PC-9 (cell line): Measurements from ENCODE around the gene PDE3B. TPM values are rescaled to one million over a fixed set of nuclear protein-coding genes. Genes with fewer than 3 reads are reported as not detected.

Experiments
- BruUV-seq: library from RNA; stranded (reverse); fragments of 400-500 nt; replicated peaks from 2 replicates; lab custom pipeline; 2021; lab: Mats Ljungman, UMichigan
- CTCF ChIA-PET: fragments of 300-600 bp; sonication (Branson Sonifier 250); formaldehyde crosslinking; loops from one replicate; lab custom pipeline; 2022; ENCODE audit warnings: antibody characterized with exemption; lab: Charles Lee
- POLR2A ChIA-PET: fragments of 300-600 bp; sonication (Branson Sonifier 250); formaldehyde crosslinking; loops from one replicate; lab custom pipeline; 2022; ENCODE audit warnings: antibody characterized with exemption; ENCODE audit not compliant: unreplicated experiment; lab: Charles Lee
- DNase-seq, 2 experiments: peaks; one replicate each; pipeline versions ENCODE4 v3.0.0 to v3.0.0-alpha.2; 2015 to 2022; ENCODE audit warnings: mixed read lengths in 1 of 2
- H2AFZ ChIP-seq: fragments of 200-600 bp; sonication (generic); 2 replicates; pipeline ENCODE4 v1.8.1; 2017; ENCODE audit warnings: antibody characterized with exemption
- H3F3A ChIP-seq: fragments of 200-600 bp; sonication (generic); 2 replicates; pipeline ENCODE4 v1.8.1; 2017; ENCODE audit warnings: antibody characterized with exemption, mild to moderate bottlenecking, low read depth; ENCODE audit not compliant: insufficient read depth
- H3K27ac ChIP-seq: fragments of 200-600 bp; sonication (generic); 2 replicates; pipeline ENCODE4 v1.6.1; 2016; ENCODE audit warnings: mixed run types
- H3K27me3 ChIP-seq: fragments of 200-600 bp; sonication (generic); 2 replicates; pipeline ENCODE4 v1.6.1; 2016; ENCODE audit warnings: low read depth, mixed run types; ENCODE audit not compliant: insufficient read depth
- H3K36me3 ChIP-seq: fragments of 200-600 bp; sonication (generic); 2 replicates; pipeline ENCODE4 v1.6.1; 2016; ENCODE audit warnings: low read depth, mixed run types
- H3K4me1 ChIP-seq: fragments of 200-600 bp; sonication (generic); replicated peaks from 2 replicates; pipeline ENCODE4 v1.6.1; 2016; ENCODE audit warnings: mixed run types; ENCODE audit not compliant: insufficient read depth
- H3K4me2 ChIP-seq: fragments of 200-600 bp; sonication (generic); 2 replicates; pipeline ENCODE4 v1.6.1; 2017; ENCODE audit warnings: mixed run types
- H3K4me3 ChIP-seq: fragments of 200-600 bp; sonication (generic); 2 replicates; pipeline ENCODE4 v1.6.1; 2016; ENCODE audit warnings: mixed run types
- H3K79me2 ChIP-seq: fragments of 200-600 bp; sonication (generic); 2 replicates; pipeline ENCODE4 v1.6.1; 2017; ENCODE audit warnings: low read depth, mixed run types
- H3K9me2 ChIP-seq: fragments of 200-600 bp; sonication (generic); 2 replicates; pipeline ENCODE4 v1.8.1; 2017; ENCODE audit warnings: mild to moderate bottlenecking; ENCODE audit not compliant: insufficient read depth
- H3K9me3 ChIP-seq: fragments of 200-600 bp; sonication (generic); 2 replicates; pipeline ENCODE4 v1.8.1; 2016; ENCODE audit warnings: low read depth; ENCODE audit not compliant: insufficient read depth
- H4K20me1 ChIP-seq: fragments of 200-600 bp; sonication (generic); 2 replicates; pipeline ENCODE4 v1.8.1; 2017; ENCODE audit not compliant: insufficient read depth
- CTCF ChIP-seq: fragments of 200-600 bp; sonication (generic); conservative IDR thresholded peaks from 2 replicates; pipeline ENCODE4 v1.6.1; 2017; ENCODE audit warnings: mixed run types, antibody characterized with exemption, mild to moderate bottlenecking, moderate library complexity
- EZH2 ChIP-seq: fragments of 200-600 bp; sonication (generic); IDR thresholded peaks from 2 replicates; pipeline ENCODE4 v1.8.0; 2017; ENCODE audit warnings: antibody characterized with exemption, low read depth
- intact Hi-C: fragments of 100-400 bp; cut with micrococcal nuclease; formaldehyde crosslinking; loops from one replicate; pipeline ENCODE4 v1.10.0; 2022; ENCODE audit not compliant: unreplicated experiment
- total RNA-seq: library from RNA; stranded (reverse); gene quantifications from 2 replicates; pipeline ENCODE4 v1.2.3, GENCODE V29; 2021

The PDE3B gene
- total RNA-seq, 1 experiment from 2014 or later, result not detected

GRCh38 chr11:14884667-14885273, 241.2 kb downstream of the PDE3B start:
- Histone ChIP-seq H3K27ac (no peak overlapping the region), H3K4me3 (no peak overlapping the region), H3F3A (no peaks in the 10 kb centered on the region), H3K79me2 (0 out of 2 replicates have a peak, but pooled peaks cover 5% of the 10 kb centered on the region), H3K9me2 (no peaks in the 10 kb centered on the region), H3K27me3 (no peaks in the 10 kb centered on the region), H3K9me3 (no peaks in the 10 kb centered on the region), H2AFZ (no peak overlapping the region), H3K4me2 (no peak overlapping the region), H3K36me3 (no peaks in the 10 kb centered on the region), H4K20me1 (no peaks in the 10 kb centered on the region), H3K4me1 (peaks cover 1% of the 10 kb centered on the region)
- ChIA-PET POLR2A (no interaction called here), CTCF (no interaction called here)
- DNase-seq, result no peak
- BruUV-seq, result no TSS peak
- TF ChIP-seq EZH2 (no peak), CTCF (no peak)
- intact Hi-C loops, result no loop called here

- Histone ChIP-seq H3K27me3 (no peaks in the 10 kb centered on the region), H3K9me2 (no peaks in the 10 kb centered on the region), H2AFZ (no peak overlapping the region), H3K79me2 (peaks cover 10% of the 10 kb centered on the region; the same call in 1 of the 2 replicates), H3F3A (peaks cover 9% of the 10 kb centered on the region; the same call in 1 of the 2 replicates), H3K4me3 (no peak overlapping the region), H3K27ac (no peak overlapping the region), H4K20me1 (no peaks in the 10 kb centered on the region), H3K9me3 (no peaks in the 10 kb centered on the region), H3K36me3 (no peaks in the 10 kb centered on the region), H3K4me2 (no peak overlapping the region), H3K4me1 (peaks cover 7% of the 10 kb centered on the region)
- POLR2A ChIA-PET, result no interaction called here
- BruUV-seq, result no TSS peak
- intact Hi-C loops, result no loop called here
- no peak for DNase-seq
- no peak for TF ChIP-seq CTCF
- CTCF ChIA-PET, result no interaction called here
Measured at GRCh38 chr11:14886513-14886912, 242.9 kb downstream of the PDE3B start.

- H3K4me1 ChIP-seq, result peaks cover 10% of the 10 kb centered on the region
- H3K4me3 ChIP-seq, result peak overlapping the region; percentile 97
- TSS peak; percentile 84 for BruUV-seq
- no peaks in the 10 kb centered on the region for H3K36me3 ChIP-seq
- CTCF ChIA-PET, result interaction anchor here (0.7 kb wide), 1 partner anchor 1303 kb away, joined by 3 read pairs; no protein-coding TSS in a partner anchor
- no peaks in the 10 kb centered on the region for H4K20me1 ChIP-seq
- peak overlapping the region; percentile 95 for H2AFZ ChIP-seq
- TF ChIP-seq EZH2, result no peak
- no peak for TF ChIP-seq CTCF
- H3K4me2 ChIP-seq, result peak overlapping the region; percentile 70
- intact Hi-C loops, result loop anchor here (1.0 to 5.0 kb wide), 2 partner anchors 354 to 369 kb away; partner anchors contain the start of gene PSMA1
- H3K27me3 ChIP-seq, result no peaks in the 10 kb centered on the region
- no peaks in the 10 kb centered on the region for H3K9me3 ChIP-seq
- peak; percentile 72 to 80 for DNase-seq
- H3F3A ChIP-seq, result peaks cover 9% of the 10 kb centered on the region
- peaks cover 10% of the 10 kb centered on the region; the same call in 1 of the 2 replicates for H3K79me2 ChIP-seq
- H3K27ac ChIP-seq, result peak overlapping the region; percentile 79
- H3K9me2 ChIP-seq, result no peaks in the 10 kb centered on the region
- POLR2A ChIA-PET, result interaction anchor here (0.5 to 0.9 kb wide), 4 partner anchors 16 to 856 kb away, joined by 3 to 13 read pairs (median 6); no protein-coding TSS in a partner anchor
Measured at GRCh38 chr11:14891143-14892035, 247.8 kb downstream of the PDE3B start.
